HepG2 (cell line): ENCODE data around the gene CD68. TPM values are rescaled to one million over a fixed set of nuclear protein-coding genes. Genes with fewer than 3 reads are reported as not detected.
A peak's percentile ranks its signal among the peaks of the same experiment; 100 is the strongest.

ENCODE experiments used
- DR1 ChIP-seq: sonication (generic); formaldehyde crosslinking; IDR thresholded peaks from 2 replicates; pipeline ENCODE4 v1.8.0; 2021; ENCODE audit warnings: mild to moderate bottlenecking, missing genetic modification reagents, inconsistent platforms
- ELF3 ChIP-seq: IDR thresholded peaks from 2 replicates; pipeline ENCODE4 v1.6.1; 2016; ENCODE audit warnings: missing genetic modification reagents, missing compliant biosample characterization
- FOXJ3 ChIP-seq: sonication (generic); formaldehyde crosslinking; IDR thresholded peaks from 2 replicates; pipeline ENCODE4 v1.4.0; 2020; ENCODE audit warnings: missing genetic modification reagents, mild to moderate bottlenecking, borderline replicate concordance
- JUNB ChIP-seq: sonication (generic); formaldehyde crosslinking; IDR thresholded peaks from 2 replicates; pipeline ENCODE4 v1.8.0; 2022; ENCODE audit warnings: missing genetic modification reagents, mild to moderate bottlenecking, borderline replicate concordance
- NFE2 ChIP-seq: sonication (generic); formaldehyde crosslinking; IDR thresholded peaks from 2 replicates; pipeline ENCODE4 v1.4.0; 2020; ENCODE audit warnings: missing genetic modification reagents
- NFRKB ChIP-seq: fragments of 450-650 bp; IDR thresholded peaks from 2 replicates; pipeline ENCODE4 v1.6.1; 2017
- RAD21 ChIP-seq: fragments of 450-650 bp; formaldehyde crosslinking; IDR thresholded peaks from 2 replicates; pipeline ENCODE4 v1.5.0; 2020; ENCODE audit warnings: mild to moderate bottlenecking
- SKIL ChIP-seq: sonication (generic); formaldehyde crosslinking; IDR thresholded peaks from 2 replicates; pipeline ENCODE4 v1.8.0; 2022; ENCODE audit warnings: missing genetic modification reagents, mild to moderate bottlenecking, moderate library complexity, borderline replicate concordance
- SMAD3 ChIP-seq: sonication (generic); formaldehyde crosslinking; IDR thresholded peaks from 2 replicates; pipeline ENCODE4 v1.4.0; 2020; ENCODE audit warnings: missing genetic modification reagents
- SNAPC4 ChIP-seq: sonication (generic); formaldehyde crosslinking; IDR thresholded peaks from 2 replicates; pipeline ENCODE4 v1.4.0; 2020; ENCODE audit warnings: mild to moderate bottlenecking, missing genetic modification reagents
- SP5 ChIP-seq: IDR thresholded peaks from 2 replicates; pipeline ENCODE4 v1.6.1; 2016; ENCODE audit warnings: low read depth, borderline replicate concordance
- YEATS2 ChIP-seq: sonication (generic); formaldehyde crosslinking; IDR thresholded peaks from 2 replicates; pipeline ENCODE4 v1.4.0; 2020; ENCODE audit warnings: missing genetic modification reagents, borderline replicate concordance
- YY1 ChIP-seq: IDR thresholded peaks from 2 replicates; pipeline ENCODE4 v1.6.1; 2011; ENCODE audit warnings: low read length, low read depth, moderate library complexity, mild to moderate bottlenecking; ENCODE audit not compliant: insufficient read depth, insufficient replicate concordance
- ZBTB43 ChIP-seq: sonication (generic); formaldehyde crosslinking; conservative IDR thresholded peaks from 2 replicates; pipeline ENCODE4 v1.4.0; 2020; ENCODE audit warnings: missing genetic modification reagents
- ZNF205 ChIP-seq: IDR thresholded peaks from 2 replicates; pipeline ENCODE4 v1.6.1; 2018; ENCODE audit warnings: missing biosample characterization, missing genetic modification reagents
- ZNF234 ChIP-seq: sonication (generic); formaldehyde crosslinking; conservative IDR thresholded peaks from 2 replicates; pipeline ENCODE4 v1.5.1; 2020; ENCODE audit warnings: mild to moderate bottlenecking, missing genetic modification reagents
- ZNF33A ChIP-seq: sonication (generic); formaldehyde crosslinking; IDR thresholded peaks from 2 replicates; pipeline ENCODE4 v1.5.1; 2020; ENCODE audit warnings: missing genetic modification reagents, mild to moderate bottlenecking, moderate library complexity, borderline replicate concordance
- ZNF569 ChIP-seq: sonication (generic); formaldehyde crosslinking; IDR thresholded peaks from 2 replicates; pipeline ENCODE4 v1.5.0; 2020; ENCODE audit warnings: mild to moderate bottlenecking, missing genetic modification reagents, moderate library complexity, borderline replicate concordance
- ZNF704 ChIP-seq: sonication (generic); formaldehyde crosslinking; IDR thresholded peaks from 2 replicates; pipeline ENCODE4 v1.8.1; 2023; ENCODE audit warnings: mild to moderate bottlenecking, inconsistent platforms, moderate library complexity, missing genetic modification reagents, borderline replicate concordance
- polyA plus RNA-seq, 8 experiments: library from polyadenylated mRNA; depleted of rRNA in 3 of 8; stranded (reverse) in 7 of 8; unstranded in 1 of 8; fragments of >200 nt; fragmentation: Illumina TruSeq in 4 of 8; extraction: Trizol in 4 of 8; gene quantifications; 2 replicates each; pipeline versions ENCODE4 v1.2.1 to v1.2.3, GENCODE V29; 2011 to 2016; ENCODE audit warnings: low read depth in 4 of 8, missing spikeins in 1 of 8, mixed read lengths in 1 of 8; ENCODE audit not compliant: insufficient read depth in 1 of 8
- total RNA-seq, 5 experiments: library from RNA; depleted of rRNA; stranded (reverse); fragments of >200 nt; fragmentation: Illumina TruSeq; extraction: Trizol; gene quantifications; 2 replicates each; pipeline ENCODE4 v1.2.3, GENCODE V29; 2016; ENCODE audit warnings: low read depth in 1 of 5

The CD68 gene
- total and polyA plus RNA-seq, 2 of the 13 experiments (the other 11 are each of a cell fraction or from before 2014, with no cell fraction given) = 10.3 to 104 TPM

- TF ChIP-seq ZNF704 = no peak
- no peak for TF ChIP-seq JUNB (CRISPR knock-in tag)
- TF ChIP-seq RAD21 (CRISPR knock-in tag) = peak; percentile 21; the same call in 1 of the 2 replicates
- TF ChIP-seq SMAD3 (CRISPR knock-in tag) = no peak
- TF ChIP-seq ZNF205 (CRISPR knock-in tag) = 0 out of 2 replicates have a peak, but pooled peaks have one; percentile 33
- TF ChIP-seq ELF3 (CRISPR knock-in tag) = peak; percentile 67
- TF ChIP-seq ZNF569 = no peak
- TF ChIP-seq YEATS2 (CRISPR knock-in tag) = peak; percentile 55; the same call in 1 of the 2 replicates
- peak; percentile 37 for TF ChIP-seq YY1
- no peak for TF ChIP-seq NFE2 (CRISPR knock-in tag)
- no peak for TF ChIP-seq NFRKB
- TF ChIP-seq FOXJ3 = no peak
- no peak for TF ChIP-seq ZNF33A
- no peak for TF ChIP-seq ZNF234 (CRISPR knock-in tag)
- no peak for TF ChIP-seq SNAPC4
- no peak for TF ChIP-seq SP5
- TF ChIP-seq ZBTB43 = peak; percentile 68; the same call in 1 of the 2 replicates
- TF ChIP-seq SKIL = peak; percentile 35; the same call in 1 of the 2 replicates
- TF ChIP-seq DR1 = no peak
Observed at GRCh38 chr17:7627250-7628121, 48.0 kb downstream of the CD68 start, which contains the start of gene SAT2 (continued).
